Esophagus squamous epithelium (tissue), 4 donors: ENCODE measurements around the gene HRK.

Experiments used
- CTCF ChIP-seq, 6 experiments: fragments of 450-650 bp in 4 of 6; fragments of 200-600 bp in 2 of 6; sonication (generic) in 2 of 6; IDR thresholded peaks; one replicate each; pipeline ENCODE4 v1.5.1; 2016 to 2019; ENCODE audit warnings: antibody characterized with exemption in 6 of 6, mild to moderate bottlenecking in 4 of 6, moderate library complexity in 4 of 6
- POLR2A ChIP-seq, 4 donors: fragments of 450-650 bp; IDR thresholded peaks; one replicate each; pipeline ENCODE4 v1.6.1; 2017; ENCODE audit warnings: antibody characterized with exemption in 4 of 4, mild to moderate bottlenecking in 4 of 4, moderate library complexity in 3 of 4

- TF ChIP-seq CTCF (IDR thresholded peaks at IDR 0.05) (no peak), POLR2A (IDR thresholded peaks at IDR 0.05) (no peak)
Measured at GRCh38 chr12:116901612-116902011, 20.4 kb upstream of the HRK start.
